ENCODE data around the gene ZFP28.

Gene ZFP28

GRCh38 chr19:56538761-56539263 lies at the start of gene ZFP28:
Gene ZFP28 (plus strand): TSS chr19:56538948. CDS start chr19:56539019, 71 bp downstream.
- no peak for DNase-seq

GRCh38 chr19:56491399-56491798 lies 47.3 kb upstream of the ZFP28 start:
- DNase-seq, result no peak

- no peak for DNase-seq
Observed at GRCh38 chr19:56504581-56504980, 34.2 kb upstream of the ZFP28 start.

- no peak for DNase-seq
Observed at GRCh38 chr19:56507446-56508289, 31.1 kb upstream of the ZFP28 start, which contains the start of gene ZNF471. Gene ZNF471 (plus strand): TSS chr19:56507855. CDS start chr19:56511572, 3,717 bp downstream.

- no peak for DNase-seq
Observed at GRCh38 chr19:56508290-56508778, 30.4 kb upstream of the ZFP28 start.

GRCh38 chr19:56525214-56525860 lies 13.4 kb upstream of the ZFP28 start:
- DNase-seq, result no peak

- no peak for DNase-seq
Observed at GRCh38 chr19:56537442-56537841, 1.3 kb upstream of the ZFP28 start.

- no peak for DNase-seq
Observed at GRCh38 chr19:56538254-56538760, 441 bp upstream of the ZFP28 start.

- no peak for DNase-seq
Observed at GRCh38 chr19:56543776-56544175, 5.0 kb downstream of the ZFP28 start.

- no peak for DNase-seq
Observed at GRCh38 chr19:56547535-56547934, 8.8 kb downstream of the ZFP28 start.

GRCh38 chr19:56554272-56554869 lies 15.6 kb downstream of the ZFP28 start:
- no peak for DNase-seq

- no peak for DNase-seq
Observed at GRCh38 chr19:56562766-56563165, 24.0 kb downstream of the ZFP28 start.

- no peak for DNase-seq
Observed at GRCh38 chr19:56566904-56567273, 28.1 kb downstream of the ZFP28 start.

GRCh38 chr19:56567274-56568120 lies 28.7 kb downstream of the ZFP28 start, which contains the start of gene ZNF470:
Gene ZNF470 (plus strand): TSS chr19:56567468. CDS start chr19:56570312, 2,844 bp downstream.
- no peak for DNase-seq

- no peak for DNase-seq
Observed at GRCh38 chr19:56572589-56572988, 33.8 kb downstream of the ZFP28 start.

- DNase-seq, result no peak
Observed at GRCh38 chr19:56573914-56574313, 35.2 kb downstream of the ZFP28 start.

- DNase-seq, result no peak
Observed at GRCh38 chr19:56577719-56578602, 39.2 kb downstream of the ZFP28 start.

- DNase-seq, result no peak
Observed at GRCh38 chr19:56594446-56594782, 55.7 kb downstream of the ZFP28 start.

- DNase-seq, result no peak
Observed at GRCh38 chr19:56594783-56595547, 56.2 kb downstream of the ZFP28 start, which contains the start of gene ZNF71. Gene ZNF71 (plus strand): TSS chr19:56595302. CDS start chr19:56601559, 6,257 bp downstream.

- DNase-seq, result no peak
Observed at GRCh38 chr19:56595548-56595899, 56.8 kb downstream of the ZFP28 start.
